A549 (cell line): ENCODE measurements around the gene CHST11. TPM values are rescaled to one million over a fixed set of nuclear protein-coding genes. Genes with fewer than 3 reads are reported as not detected.

ENCODE experiments used
- ATAC-seq, 2 experiments: fragments of 200-7000 bp in 1 of 2; fragments of >200 bp in 1 of 2; cut with Nextera tagmentation in 1 of 2; cut with Tn5 transposase in 1 of 2; 3 replicates each; pipeline versions ENCODE4 v1.8.0 to v1.9.1; 2018 to 2020; ENCODE audit warnings: mild to moderate bottlenecking in 1 of 2, moderate library complexity in 1 of 2
- CTCF ChIA-PET: fragments of 300-600 bp; sonication (Branson Sonifier 250); formaldehyde crosslinking; extraction: SDS; loops from one replicate; lab custom pipeline; 2021; ENCODE audit warnings: antibody characterized with exemption, inconsistent platforms; lab: Yijun Ruan, JAX
- POLR2A ChIA-PET: fragments of 350-600 bp; formaldehyde crosslinking; extraction: SDS; loops from one replicate; lab custom pipeline; 2021; ENCODE audit warnings: antibody characterized with exemption, inconsistent platforms; lab: Yijun Ruan, JAX
- DNase-seq, 2 experiments: peaks; one replicate each; pipeline versions ENCODE4 v3.0.0 to v3.0.0-alpha.2; 2011 to 2016; ENCODE audit warnings: low read depth in 1 of 2, low spot score in 1 of 2
- FAIRE-seq: peaks from 2 replicates; lab custom pipeline; 2011; peaks lifted over from hg19 to GRCh38; lab: Jason Lieb, UNC
- H3K27ac ChIP-seq, 2 experiments: fragments of >200 bp; sonication (Bioruptor Twin); formaldehyde crosslinking; 3 replicates each; pipeline ENCODE4 v1.5.1; 2016 to 2017
- H3K4me1 ChIP-seq: fragments of >200 bp; sonication (Bioruptor Twin); formaldehyde crosslinking; 3 replicates; pipeline ENCODE4 v1.6.1; 2016
- H3K4me2 ChIP-seq: fragments of >200 bp; sonication (Bioruptor Twin); formaldehyde crosslinking; 3 replicates; pipeline ENCODE4 v1.6.1; 2016
- H3K4me3 ChIP-seq: fragments of >200 bp; sonication (Bioruptor Twin); formaldehyde crosslinking; 3 replicates; pipeline ENCODE4 v1.5.1; 2016
- H3K9me3 ChIP-seq: fragments of >200 bp; sonication (Bioruptor Twin); formaldehyde crosslinking; 3 replicates; pipeline ENCODE4 v1.6.1; 2016
- CBX8 ChIP-seq: fragments of 200-600 bp; sonication (generic); IDR thresholded peaks from 2 replicates; pipeline ENCODE4 v1.6.1; 2016
- CHD4 ChIP-seq: fragments of 200-600 bp; sonication (generic); IDR thresholded peaks from 2 replicates; pipeline ENCODE4 v1.6.1; 2016; ENCODE audit warnings: antibody characterized with exemption, mild to moderate bottlenecking, borderline replicate concordance
- EHMT2 ChIP-seq: fragments of 200-600 bp; sonication (generic); IDR thresholded peaks from 2 replicates; pipeline ENCODE4 v1.6.1; 2016; ENCODE audit warnings: antibody characterized with exemption, low read depth, mild to moderate bottlenecking, moderate library complexity
- ELK1 ChIP-seq: fragments of 150-350 bp; IDR thresholded peaks from 2 replicates; pipeline ENCODE4 v1.6.1; 2014; ENCODE audit warnings: low read depth, mild to moderate bottlenecking, low read length
- EP300 ChIP-seq, 2 experiments: fragments of >200 bp; sonication (Bioruptor Twin); formaldehyde crosslinking; IDR thresholded peaks; 2 replicates in 1 of 2; 3 replicates in 1 of 2; pipeline ENCODE4 v1.6.1; 2016 to 2017
- ESRRA ChIP-seq: fragments of 150-350 bp; IDR thresholded peaks from 2 replicates; pipeline ENCODE4 v1.6.1; 2014; ENCODE audit warnings: mild to moderate bottlenecking, low read length, borderline replicate concordance
- FOSB ChIP-seq: fragments of 250-450 bp; sonication (Bioruptor Pico); IDR thresholded peaks from 2 replicates; pipeline ENCODE4 v1.5.0; 2020; ENCODE audit warnings: mild to moderate bottlenecking, moderate library complexity
- HES2 ChIP-seq: fragments of >200 bp; sonication (Bioruptor Twin); formaldehyde crosslinking; IDR thresholded peaks from 2 replicates; pipeline ENCODE4 v1.6.1; 2016
- HEYL ChIP-seq: fragments of 250-450 bp; sonication (Bioruptor Pico); IDR thresholded peaks from 2 replicates; pipeline ENCODE4 v1.8.0; 2021; ENCODE audit warnings: mild to moderate bottlenecking, moderate library complexity
- HOXA7 ChIP-seq: fragments of 250-450 bp; sonication (Bioruptor Pico); IDR thresholded peaks from 2 replicates; pipeline ENCODE4 v1.5.0; 2020; ENCODE audit warnings: mild to moderate bottlenecking, moderate library complexity
- HOXB13 ChIP-seq: fragments of 250-450 bp; sonication (Bioruptor Pico); IDR thresholded peaks from 2 replicates; pipeline ENCODE4 v1.5.0; 2020; ENCODE audit warnings: low read depth, mild to moderate bottlenecking, moderate library complexity
- HOXB5 ChIP-seq: fragments of 250-450 bp; sonication (Bioruptor Pico); IDR thresholded peaks from 2 replicates; pipeline ENCODE4 v1.5.0; 2020; ENCODE audit warnings: mild to moderate bottlenecking, moderate library complexity
- KDM1A ChIP-seq: fragments of 200-600 bp; sonication (generic); IDR thresholded peaks from 2 replicates; pipeline ENCODE4 v1.6.1; 2016; ENCODE audit warnings: low read depth, mild to moderate bottlenecking
- KDM5A ChIP-seq: fragments of 200-600 bp; sonication (generic); IDR thresholded peaks from 2 replicates; pipeline ENCODE4 v1.6.1; 2016; ENCODE audit warnings: antibody characterized with exemption, mild to moderate bottlenecking
- MAFK ChIP-seq: fragments of 450-650 bp; IDR thresholded peaks from 2 replicates; pipeline ENCODE4 v1.6.1; 2014; ENCODE audit not compliant: partially characterized antibody
- MAX ChIP-seq: IDR thresholded peaks from 2 replicates; pipeline ENCODE4 v1.6.1; 2012
- MYC ChIP-seq: IDR thresholded peaks from 2 replicates; pipeline ENCODE4 v1.6.1; 2012; ENCODE audit warnings: mild to moderate bottlenecking, inconsistent platforms, low read length, improper control_type of control experiment, borderline replicate concordance
- NFE2L2 ChIP-seq: fragments of 150-350 bp; conservative IDR thresholded peaks from 2 replicates; pipeline ENCODE4 v1.6.1; 2014; ENCODE audit warnings: low read length
- NR3C1 ChIP-seq: fragments of >200 bp; sonication (Bioruptor Twin); formaldehyde crosslinking; IDR thresholded peaks from 3 replicates; pipeline ENCODE4 v1.6.1; 2017
- POLR2A ChIP-seq: IDR thresholded peaks from 2 replicates; pipeline ENCODE4 v1.6.1; 2012; ENCODE audit warnings: mild to moderate bottlenecking, low read length
- POLR2AphosphoS2 ChIP-seq: conservative IDR thresholded peaks from 2 replicates; pipeline ENCODE4 v1.6.1; 2012; ENCODE audit warnings: low read length, improper control_type of control experiment, inconsistent platforms
- RAD21 ChIP-seq, 2 experiments: fragments of >200 bp in 1 of 2; sonication (Bioruptor Twin) in 1 of 2; formaldehyde crosslinking in 1 of 2; IDR thresholded peaks in 1 of 2; conservative IDR thresholded peaks in 1 of 2; 2 replicates in 1 of 2; 3 replicates in 1 of 2; pipeline ENCODE4 v1.6.1; 2012 to 2018; ENCODE audit warnings: inconsistent platforms in 1 of 2
- RFX5 ChIP-seq: fragments of 450-650 bp; IDR thresholded peaks from 2 replicates; pipeline ENCODE4 v1.7.1; 2014; ENCODE audit warnings: antibody characterized with exemption, mild to moderate bottlenecking, moderate library complexity
- SREBF2 ChIP-seq: fragments of 450-650 bp; IDR thresholded peaks from 2 replicates; pipeline ENCODE4 v1.6.1; 2014; ENCODE audit warnings: mild to moderate bottlenecking, moderate library complexity
- TFCP2L1 ChIP-seq: fragments of 250-450 bp; sonication (Bioruptor Pico); IDR thresholded peaks from 2 replicates; pipeline ENCODE4 v1.5.0; 2021; ENCODE audit warnings: mild to moderate bottlenecking
- TP53 ChIP-seq: fragments of 250-450 bp; sonication (Bioruptor Pico); IDR thresholded peaks from 2 replicates; pipeline ENCODE4 v1.5.0; 2021; ENCODE audit warnings: mild to moderate bottlenecking, moderate library complexity
- USF2 ChIP-seq: fragments of 450-650 bp; IDR thresholded peaks from 2 replicates; pipeline ENCODE4 v1.6.1; 2014; ENCODE audit warnings: antibody characterized with exemption
- ZNF302 ChIP-seq: fragments of 250-450 bp; sonication (Bioruptor Pico); IDR thresholded peaks from 2 replicates; pipeline ENCODE4 v1.9.0; 2021; ENCODE audit warnings: inconsistent platforms, mild to moderate bottlenecking, moderate library complexity
- WGBS: methylation state at CpG from one replicate; pipeline ENCODE4 v1.1.6; 2017; ENCODE audit errors: missing lambda C conversion rate; 5-methylcytosine and 5-hydroxymethylcytosine counted together
- polyA plus RNA-seq, 4 experiments: library from polyadenylated mRNA; depleted of rRNA in 3 of 4; stranded (reverse); fragments of >200 nt; fragmentation: RNase III in 1 of 4; extraction: RNeasy Plus Mini Kit Qiagen cat#74134 plus additional on column Dnase treatment in 1 of 4; gene quantifications; 2 replicates in 3 of 4; 3 replicates in 1 of 4; pipeline ENCODE4 v1.2.3, GENCODE V29; 2011 to 2017

Gene CHST11
- polyA plus RNA-seq, 2 of the 4 experiments (the other 2 are of a cell fraction), result 19.2 to 21.8 TPM

GRCh38 chr12:104502638-104503037 is 45.9 kb downstream of the CHST11 start:
- TF ChIP-seq CBX8, result no peak
- TF ChIP-seq MAFK, result peak; percentile 91
- no peak for FAIRE-seq
- no peak for ATAC-seq
- H3K9me3 ChIP-seq, result no peaks in the 10 kb centered on the region
- no peak overlapping the region for H3K4me3 ChIP-seq
- 88% methylated on average over 6 of the region's 6 CpGs for WGBS
- no peak overlapping the region for H3K27ac ChIP-seq
- H3K4me1 ChIP-seq, result peaks cover 11% of the 10 kb centered on the region
- ChIA-PET CTCF (interaction anchor here (1.3 kb wide), 1 partner anchor 34 kb away, joined by 4 read pairs; no protein-coding TSS in a partner anchor), POLR2A (no interaction called here)
- no peak overlapping the region for H3K4me2 ChIP-seq
- no peak for DNase-seq

GRCh38 chr12:104503191-104503590 is 46.4 kb downstream of the CHST11 start:
- CTCF ChIA-PET, result interaction anchor here (0.6 to 1.3 kb wide), 3 partner anchors 34 to 45 kb away, joined by 3 to 4 read pairs (median 3); no protein-coding TSS in a partner anchor
- no peak overlapping the region for H3K4me3 ChIP-seq
- DNase-seq (no peak), ATAC-seq (no peak), FAIRE-seq (no peak)
- POLR2A ChIA-PET, result no interaction called here
- H3K27ac ChIP-seq, result no peak overlapping the region
- H3K4me2 ChIP-seq, result no peak overlapping the region
- H3K9me3 ChIP-seq, result no peaks in the 10 kb centered on the region
- TF ChIP-seq ESRRA, result no peak
- TF ChIP-seq RFX5, result no peak
- TF ChIP-seq POLR2A, result no peak
- TF ChIP-seq FOSB (CRISPR knock-in tag), result no peak
- TF ChIP-seq SREBF2, result no peak
- no peak for TF ChIP-seq KDM1A
- TF ChIP-seq ZNF302, result no peak
- TF ChIP-seq ELK1, result no peak
- TF ChIP-seq HES2, result no peak
- no peak for TF ChIP-seq TFCP2L1 (CRISPR knock-in tag)
- TF ChIP-seq MAX, result no peak
- TF ChIP-seq HOXB13, result no peak
- TF ChIP-seq NFE2L2, result no peak
- no peak for TF ChIP-seq CHD4
- TF ChIP-seq NR3C1, result no peak
- no peak for TF ChIP-seq EHMT2
- no peak for TF ChIP-seq HOXA7
- no peak for TF ChIP-seq HOXB5
- TF ChIP-seq USF2, result no peak
- TF ChIP-seq MYC, result no peak
- WGBS, result 71% methylated on average over 4 of the region's 4 CpGs
- peaks cover 11% of the 10 kb centered on the region for H3K4me1 ChIP-seq

GRCh38 chr12:104504146-104504545 is 47.4 kb downstream of the CHST11 start:
- ATAC-seq (no peak), FAIRE-seq (no peak), DNase-seq (no peak)
- H3K27ac ChIP-seq, result no peak overlapping the region
- no peak overlapping the region for H3K4me2 ChIP-seq
- ChIA-PET CTCF (interaction anchor here (0.6 to 1.3 kb wide), 2 partner anchors 40 to 46 kb away, joined by 3 read pairs; no protein-coding TSS in a partner anchor), POLR2A (no interaction called here)
- no peak for TF ChIP-seq RAD21 (conservative IDR thresholded peaks at IDR 0.05 in 1 of 2, IDR thresholded peaks at IDR 0.05 in 1 of 2)
- TF ChIP-seq MYC, result no peak
- TF ChIP-seq RFX5, result no peak
- no peak for TF ChIP-seq POLR2AphosphoS2
- no peak for TF ChIP-seq EP300 (IDR thresholded peaks at IDR 0.05)
- TF ChIP-seq ESRRA, result no peak
- no peak for TF ChIP-seq KDM5A
- no peak for TF ChIP-seq KDM1A
- TF ChIP-seq TP53, result no peak
- no peak for TF ChIP-seq HEYL
- TF ChIP-seq MAX, result no peak
- TF ChIP-seq CBX8, result no peak
- no peak for TF ChIP-seq ELK1
- H3K4me1 ChIP-seq, result peaks cover 11% of the 10 kb centered on the region
- H3K9me3 ChIP-seq, result no peaks in the 10 kb centered on the region
- no peak overlapping the region for H3K4me3 ChIP-seq
- WGBS, result 90% methylated on average over 9 of the region's 9 CpGs
